ENCODE results near the gene SRF.

Gene SRF

GRCh38 chr6:43184268-43184985, 13.4 kb downstream of the SRF start:
- no peak for DNase-seq

DNA sequence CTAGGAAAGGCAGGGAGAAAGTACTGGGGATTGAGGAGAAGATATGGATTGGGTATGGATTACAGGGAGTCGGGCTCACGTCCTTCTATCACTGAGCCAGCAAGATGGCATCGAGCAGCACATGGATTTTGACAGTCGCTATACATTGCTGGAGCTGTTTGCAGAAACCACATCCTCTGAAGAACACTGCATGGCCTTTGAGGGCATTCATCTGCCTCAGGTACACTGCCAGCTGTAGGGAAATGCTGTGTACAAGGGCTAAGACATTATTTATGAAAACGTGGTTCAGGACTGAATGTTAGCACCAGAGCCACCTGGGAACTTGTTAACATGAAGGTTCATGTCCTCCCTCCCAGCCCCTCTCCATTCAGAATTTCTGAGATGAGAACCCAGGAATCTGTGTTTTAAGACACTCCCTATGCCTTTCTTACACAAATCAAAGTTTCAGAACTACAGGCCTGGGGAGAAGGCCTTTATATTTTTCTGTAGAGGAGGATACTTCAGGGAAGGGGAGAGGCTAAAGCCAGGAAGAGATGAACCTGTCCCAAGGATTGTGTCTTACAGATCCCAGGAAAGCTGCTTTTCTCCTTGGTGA, 14.4 kb downstream of the SRF start:
- no peak for DNase-seq

DNA sequence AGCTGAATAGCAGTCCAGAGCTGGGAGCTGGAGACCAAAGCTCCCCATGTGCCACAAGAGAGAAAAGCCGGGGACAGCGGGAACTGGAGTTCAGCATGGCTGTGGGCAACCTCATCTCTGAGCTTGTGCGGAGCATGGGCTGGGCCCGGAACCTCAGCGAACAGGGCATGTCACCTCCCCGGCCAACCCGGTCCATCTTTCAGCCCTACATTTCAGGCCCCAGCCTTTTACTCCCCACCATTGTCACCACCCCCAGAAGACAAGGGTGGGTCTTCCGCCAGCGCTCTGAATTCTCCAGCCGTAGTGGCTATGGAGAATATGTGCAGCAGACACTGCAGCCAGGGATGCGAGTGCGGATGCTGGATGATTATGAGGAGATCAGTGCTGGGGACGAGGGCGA, 14.9 kb downstream of the SRF start:
- DNase-seq: no peak

- no peak for DNase-seq
These were observed 15.6 kb downstream of the SRF start for GRCh38 chr6:43186706-43187105.

DNA sequence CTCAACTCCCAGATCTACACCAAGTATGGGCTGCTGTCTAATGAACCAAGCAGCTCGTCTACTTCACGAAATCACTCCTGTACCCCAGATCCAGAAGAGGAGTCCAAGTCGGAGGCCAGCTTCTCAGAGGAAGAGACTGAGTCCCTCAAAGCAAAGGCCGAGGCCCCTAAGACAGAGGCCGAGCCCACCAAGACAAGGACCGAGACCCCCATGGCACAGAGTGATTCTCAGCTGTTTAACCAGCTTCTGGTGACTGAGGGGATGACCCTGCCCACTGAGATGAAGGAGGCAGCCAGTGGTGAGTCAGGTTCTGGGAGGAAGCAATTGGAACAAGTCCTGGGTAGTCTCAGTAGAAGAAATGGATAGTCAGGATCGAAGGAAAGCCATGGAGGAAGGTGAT, 16.8 kb downstream of the SRF start:
- no peak for DNase-seq

DNA sequence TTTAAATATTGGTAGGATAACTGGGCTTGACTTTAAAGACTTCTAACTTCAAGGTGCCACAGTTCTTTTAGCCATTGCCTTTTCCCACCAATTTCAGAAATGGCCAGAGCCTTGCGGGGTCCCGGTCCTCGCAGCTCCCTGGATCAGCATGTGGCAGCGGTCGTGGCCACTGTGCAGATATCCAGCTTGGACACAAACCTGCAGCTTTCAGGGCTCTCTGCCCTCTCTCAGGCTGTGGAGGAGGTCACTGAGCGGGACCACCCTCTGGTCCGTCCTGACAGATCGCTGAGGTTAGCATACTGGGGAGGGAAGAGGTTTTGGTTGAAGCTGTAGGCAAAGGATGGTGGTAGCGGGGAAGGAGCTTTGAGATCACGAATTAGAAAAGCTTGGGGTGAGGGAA, 17.4 kb downstream of the SRF start:
- DNase-seq: no peak

DNA sequence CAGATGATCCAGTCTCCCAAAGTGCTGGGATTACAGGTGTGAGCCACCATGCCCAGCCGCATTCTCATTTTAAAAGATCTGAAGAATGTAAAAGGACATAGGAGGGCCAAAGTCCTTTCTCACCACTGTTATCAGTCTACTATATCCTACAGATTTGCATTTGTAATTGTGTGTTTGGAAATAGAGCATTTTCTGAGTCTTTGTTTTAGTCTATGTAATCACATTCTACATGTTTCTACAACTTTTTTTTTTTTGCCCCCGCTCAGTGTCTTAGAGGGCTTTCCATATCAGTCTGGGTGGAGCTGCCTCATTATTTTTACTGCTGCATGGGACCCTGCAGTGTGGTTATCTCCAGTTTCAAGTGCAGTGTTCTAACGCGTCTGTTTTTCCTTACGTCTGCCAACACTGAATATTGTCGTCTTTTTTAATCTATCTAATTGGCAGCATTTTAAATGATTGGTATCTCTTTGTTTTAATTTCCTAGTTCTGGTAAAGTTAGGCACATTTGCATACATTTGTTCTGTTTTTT, 18.8 kb downstream of the SRF start:
- DNase-seq: no peak

- DNase-seq: no peak
These were observed 21.8 kb downstream of the SRF start for GRCh38 chr6:43192911-43193310.

DNA sequence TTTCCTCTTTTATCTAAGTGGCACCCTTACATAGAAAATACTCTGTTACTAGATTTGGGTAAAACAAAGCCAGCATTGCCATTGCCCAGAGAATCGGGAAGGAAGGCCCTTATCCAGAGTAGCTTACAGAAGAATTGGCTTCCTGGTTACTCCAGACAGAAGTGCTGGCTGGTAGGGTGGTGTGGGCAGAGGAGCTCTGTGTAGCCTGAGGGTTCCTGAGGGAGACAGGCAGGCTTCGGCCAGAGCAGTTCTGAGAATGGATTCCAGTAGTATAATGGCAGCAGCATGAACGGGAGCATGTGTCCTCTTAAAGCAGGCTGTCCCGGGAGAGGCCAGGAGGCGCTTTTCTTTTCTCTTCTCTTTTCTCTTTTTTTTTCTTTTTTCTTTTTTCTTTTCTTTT, 22.9 kb downstream of the SRF start:
- no peak for DNase-seq

- no peak for DNase-seq
These were observed 25.3 kb downstream of the SRF start for GRCh38 chr6:43196337-43196736.

GRCh38 chr6:43199912-43200311, 28.8 kb downstream of the SRF start:
- no peak for DNase-seq

DNA sequence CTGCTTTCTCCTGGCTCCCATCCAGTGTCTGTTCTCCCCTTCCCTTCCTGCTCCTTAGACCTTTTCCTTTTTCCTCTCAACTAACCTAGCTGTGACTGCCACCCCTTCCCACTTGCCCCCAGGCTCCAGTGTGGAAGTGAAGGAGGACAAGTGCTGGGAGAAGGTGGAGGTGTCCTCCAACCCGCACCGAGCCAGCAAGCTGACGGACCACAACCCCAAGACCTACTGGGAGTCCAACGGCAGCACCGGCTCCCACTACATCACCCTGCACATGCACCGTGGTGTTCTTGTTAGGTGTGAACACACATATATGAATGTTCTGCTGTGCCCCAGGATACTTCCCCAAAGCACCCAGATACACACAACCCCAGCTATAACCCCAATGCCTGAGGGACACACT, 29.5 kb downstream of the SRF start:
- DNase-seq: no peak

DNA sequence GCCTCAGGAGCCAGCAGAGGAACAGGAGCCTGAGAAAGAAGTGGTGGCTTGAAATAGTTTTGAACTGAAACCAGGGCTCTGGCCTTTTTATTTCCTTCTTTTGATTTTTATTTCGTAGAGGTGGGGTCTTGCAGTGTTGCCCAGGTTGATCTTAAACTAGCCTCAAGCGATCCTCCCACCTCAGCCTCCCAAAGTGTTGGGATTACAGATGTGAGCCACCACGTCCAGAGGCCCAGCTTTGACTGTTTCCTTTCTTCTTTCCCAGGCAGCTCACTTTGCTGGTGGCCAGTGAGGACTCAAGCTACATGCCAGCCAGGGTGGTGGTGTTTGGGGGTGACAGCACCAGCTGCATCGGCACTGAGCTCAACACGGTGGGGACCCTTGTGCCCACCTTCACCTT, 31.4 kb downstream of the SRF start:
- no peak for DNase-seq

- no peak for DNase-seq
These were observed 32.1 kb downstream of the SRF start for GRCh38 chr6:43203029-43203717.

GRCh38 chr6:43203718-43204095, 32.6 kb downstream of the SRF start:
- no peak for DNase-seq

DNA sequence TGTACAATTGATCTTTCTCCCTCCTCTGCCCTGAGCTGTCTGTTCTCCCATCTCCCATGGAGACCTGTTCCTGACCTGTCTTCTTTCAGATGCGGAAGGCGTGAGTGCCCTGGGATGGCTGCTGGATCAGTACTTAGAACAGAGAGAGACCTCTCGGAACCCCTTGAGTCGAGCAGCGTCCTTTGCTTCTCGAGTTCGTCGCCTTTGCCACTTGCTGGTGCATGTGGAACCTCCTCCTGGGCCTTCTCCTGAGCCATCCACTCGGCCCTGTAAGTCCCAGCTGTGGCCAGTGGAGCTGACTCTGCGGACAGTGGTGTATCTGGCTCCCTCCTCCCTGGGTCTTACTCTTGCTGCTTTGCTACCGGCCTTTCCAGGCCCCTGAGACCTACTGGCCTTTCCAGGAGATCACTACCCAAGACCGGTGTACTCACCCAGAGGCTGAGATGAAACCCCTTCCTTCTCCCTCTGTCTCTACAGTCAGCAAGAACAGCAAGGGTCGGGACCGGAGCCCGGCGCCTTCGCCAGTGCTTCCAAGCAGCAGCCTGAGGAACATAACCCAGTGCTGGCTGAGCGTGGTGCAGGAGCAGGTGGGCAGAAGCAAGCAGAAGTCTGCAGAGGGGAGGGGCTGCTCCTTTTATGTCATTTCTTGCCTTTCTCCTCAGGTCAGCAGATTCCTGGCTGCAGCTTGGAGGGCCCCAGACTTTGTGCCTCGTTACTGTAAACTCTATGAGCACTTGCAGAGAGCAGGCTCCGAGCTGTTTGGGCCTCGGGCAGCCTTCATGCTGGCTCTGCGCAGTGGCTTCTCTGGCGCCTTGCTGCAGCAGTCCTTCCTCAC, 33.4 kb downstream of the SRF start:
- DNase-seq: no peak

DNA sequence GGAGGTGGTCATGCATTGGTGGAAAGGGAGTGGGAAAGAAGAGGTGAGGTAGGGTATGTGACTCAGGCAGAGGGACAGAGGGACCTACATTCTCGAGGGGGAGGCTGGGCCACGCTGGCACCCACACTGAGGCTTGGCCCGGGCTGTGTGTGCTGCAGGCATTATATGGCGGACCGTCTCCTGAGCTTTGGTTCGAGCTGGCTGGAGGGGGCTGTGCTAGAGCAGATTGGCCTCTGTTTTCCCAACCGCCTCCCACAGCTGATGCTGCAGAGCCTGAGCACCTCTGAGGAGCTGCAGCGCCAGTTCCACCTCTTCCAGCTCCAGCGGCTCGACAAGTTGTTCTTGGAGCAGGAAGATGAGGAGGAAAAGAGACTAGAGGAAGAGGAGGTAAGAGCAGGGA, 34.8 kb downstream of the SRF start:
- DNase-seq: no peak

DNA sequence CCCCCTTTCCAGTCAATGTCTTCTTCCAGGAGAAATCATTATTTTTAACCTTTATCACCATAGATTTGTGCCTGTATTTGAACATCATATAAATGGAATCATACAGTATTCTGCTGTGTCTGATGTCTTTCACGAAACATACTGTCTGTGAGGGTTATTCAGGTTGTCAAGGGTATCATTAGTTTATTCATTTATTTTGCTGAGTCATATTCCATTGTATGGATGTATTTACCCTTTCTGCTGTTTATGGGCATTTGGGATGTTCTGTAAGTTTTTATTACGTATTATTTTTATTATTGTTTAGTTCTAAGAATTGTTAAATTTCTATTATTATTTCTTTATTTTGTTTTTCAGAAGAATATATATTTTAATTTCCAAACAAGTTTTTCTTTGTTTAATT, 36.2 kb downstream of the SRF start:
- DNase-seq: no peak

- no peak for DNase-seq
These were observed 40.9 kb downstream of the SRF start for GRCh38 chr6:43211955-43212354.

GRCh38 chr6:43213431-43213830, 42.4 kb downstream of the SRF start:
- no peak for DNase-seq

DNA sequence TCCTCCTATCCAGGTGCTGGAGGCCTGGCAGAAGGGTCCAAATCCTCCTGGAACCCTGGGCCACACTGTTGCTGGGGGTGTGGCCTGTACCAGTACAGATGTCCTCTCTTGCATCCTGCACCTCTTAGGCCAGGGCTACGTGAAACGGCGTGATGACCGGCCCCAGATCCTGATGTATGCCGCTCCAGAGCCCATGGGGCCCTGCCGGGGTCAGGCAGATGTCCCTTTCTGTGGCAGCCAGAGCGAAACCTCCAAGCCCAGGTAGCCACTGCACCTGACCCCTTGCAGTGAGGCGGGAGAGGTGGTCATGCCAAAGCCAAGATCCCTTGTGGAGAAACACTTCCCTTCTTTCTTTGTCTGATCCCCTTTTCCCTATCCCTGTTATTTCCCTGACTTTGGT, 44.0 kb downstream of the SRF start:
- DNase-seq: no peak

DNA sequence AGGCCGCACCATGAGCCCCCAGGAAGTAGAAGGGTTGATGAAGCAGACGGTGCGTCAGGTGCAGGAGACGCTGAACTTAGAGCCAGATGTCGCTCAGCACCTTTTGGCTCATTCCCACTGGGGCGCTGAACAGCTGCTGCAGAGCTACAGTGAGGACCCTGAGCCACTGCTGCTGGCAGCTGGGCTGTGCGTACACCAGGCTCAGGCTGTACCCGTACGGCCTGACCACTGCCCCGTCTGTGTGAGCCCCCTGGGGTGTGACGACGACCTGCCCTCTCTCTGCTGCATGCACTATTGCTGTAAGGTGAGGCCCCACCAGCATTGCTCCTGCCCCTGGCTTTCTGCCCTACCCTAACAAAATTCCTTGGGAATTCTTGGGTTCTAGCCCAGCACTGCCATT, 45.1 kb downstream of the SRF start:
- no peak for DNase-seq

DNA sequence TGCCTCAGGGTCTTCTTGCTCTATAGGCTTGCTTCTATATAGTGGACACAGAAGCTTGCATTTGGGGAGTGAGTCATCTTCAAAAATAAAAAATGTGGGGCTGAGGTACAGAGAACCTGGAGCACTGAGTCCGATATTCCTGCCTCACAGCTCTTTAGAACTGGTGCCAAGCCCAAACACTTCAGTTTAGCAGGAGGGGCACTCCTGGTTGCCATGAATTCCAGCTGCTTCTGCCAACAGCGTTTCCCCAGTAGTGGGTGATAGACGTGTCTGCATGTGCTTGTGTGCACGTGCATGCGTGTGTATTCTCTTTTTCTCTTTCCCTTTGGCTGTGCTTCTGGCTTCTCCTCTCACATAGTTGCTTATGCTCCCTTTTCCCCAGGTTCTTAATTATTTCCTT, 46.3 kb downstream of the SRF start:
- DNase-seq: no peak
